Right lobe of liver (tissue), 6 donors: ENCODE results near the gene CD248. TPM values are rescaled to one million over a fixed set of nuclear protein-coding genes. Genes with fewer than 3 reads are reported as not detected.
"Not testable (repeated sequence)": the region's sequence is repeated elsewhere in the genome, so short reads cannot be mapped to it uniquely, and the experiment has no call there.

Experiments used
- ATAC-seq, 4 donors: fragments of 200-7000 bp; cut with Tn5 transposase; one replicate each; pipeline ENCODE4 v1.9.1; 2020; ENCODE audit warnings: mild to moderate bottlenecking in 4 of 4, moderate library complexity in 4 of 4
- DNase-seq, 3 donors: peaks; one replicate each; pipeline ENCODE4 v3.0.0-alpha.2; 2020
- H3K27ac ChIP-seq, 3 donors: fragments of 200-600 bp; one replicate each; pipeline ENCODE4 v1.8.0; 2022
- H3K27me3 ChIP-seq, 2 donors: fragments of 200-600 bp; one replicate each; pipeline ENCODE4 v1.8.0; 2022
- H3K36me3 ChIP-seq, 4 donors: fragments of 200-600 bp; sonication (generic) in 1 of 4; one replicate each; pipeline versions ENCODE4 v1.5.1 to v1.8.0; 2017 to 2022; ENCODE audit warnings: control low read depth in 1 of 4
- H3K4me1 ChIP-seq, 4 donors: fragments of 200-600 bp; sonication (generic) in 1 of 4; one replicate each; pipeline versions ENCODE4 v1.5.1 to v1.8.0; 2017 to 2022; ENCODE audit warnings: control low read depth in 1 of 4
- H3K4me3 ChIP-seq, 3 donors: fragments of 200-600 bp; one replicate each; pipeline ENCODE4 v1.8.0; 2022
- H3K9me3 ChIP-seq, 4 donors: fragments of 200-600 bp; sonication (generic) in 1 of 4; one replicate each; pipeline versions ENCODE4 v1.5.1 to v1.8.0; 2017 to 2022; ENCODE audit warnings: control low read depth in 1 of 4
- POLR2A ChIP-seq: fragments of 450-650 bp; IDR thresholded peaks from one replicate; pipeline ENCODE4 v1.6.1; 2017; ENCODE audit warnings: antibody characterized with exemption, mild to moderate bottlenecking
- WGBS: methylation state at CpG from one replicate; pipeline ENCODE4 v1.1.6; 2018; ENCODE audit warnings: low coverage, low lambda C conversion rate; ENCODE audit not compliant: insufficient coverage; ENCODE audit errors: missing lambda C conversion rate; 5-methylcytosine and 5-hydroxymethylcytosine counted together
- intact Hi-C, 2 donors: fragments of 100-400 bp; cut with DNase I; formaldehyde crosslinking; loops; one replicate each; pipeline versions ENCODE4 v1.11.2 to v1.14.1; 2022
- total RNA-seq, 6 experiments: library from RNA; depleted of rRNA in 2 of 6; stranded (reverse); fragments of >200 nt in 2 of 6; fragmentation: NEBNext Ultra II Directional in 3 of 6; extraction: Animal tissue kit (Norgen Biotek cat#: 25700) in 3 of 6; gene quantifications; one replicate each; pipeline versions ENCODE4 v1.1.0 to v1.2.4, GENCODE V29; 2016 to 2023
- TF ChIP-seq, protein P1 (sequence below), 4 donors: fragments of 200-600 bp in 3 of 4; fragments of 450-650 bp in 1 of 4; IDR thresholded peaks; one replicate each; pipeline versions ENCODE4 v1.5.1 to v1.8.0; 2016 to 2022; ENCODE audit warnings: antibody characterized with exemption in 4 of 4, mild to moderate bottlenecking in 2 of 4
- donor health status: DM: no; HTN: yes; CAD: no.
- donor health status: DM: no; HTN: no; CAD: no.
- donor health status: DM: no; HTN: no; CAD: no.
- donor health status: DM: no; HTN: yes; CAD: no.
- donor health status: DM: no; HTN: yes; CAD: no.

Gene CD248
- total RNA-seq, 6 experiments from 2014 or later: 0.37 to 3.2 (median 0.94) TPM

DNA sequence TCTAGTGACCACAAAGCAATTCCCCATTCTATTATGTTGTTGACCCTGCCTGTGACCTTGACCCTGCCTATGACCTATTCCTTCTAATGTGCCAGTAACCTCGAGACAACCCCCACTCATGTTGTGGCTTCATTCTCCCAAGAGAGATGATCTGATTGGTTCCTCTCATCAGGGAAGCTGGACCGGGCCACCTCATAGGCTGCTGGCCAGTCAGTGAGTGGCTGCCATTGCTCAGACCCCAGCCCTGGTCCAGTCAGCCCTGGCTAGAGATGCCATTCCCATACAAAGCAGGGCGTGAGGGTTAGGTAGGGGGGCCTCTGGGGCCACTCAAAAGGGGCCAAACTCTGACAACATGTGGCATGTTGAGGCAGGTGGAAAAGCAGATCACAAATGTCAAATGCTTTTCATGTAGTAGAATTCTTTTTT is 42.8 kb upstream of the CD248 start:
- no peaks in the 10 kb centered on the region for H3K4me1 ChIP-seq
- no peak for ATAC-seq
- peak in 1 of 3 donors; percentile 30 for DNase-seq

DNA sequence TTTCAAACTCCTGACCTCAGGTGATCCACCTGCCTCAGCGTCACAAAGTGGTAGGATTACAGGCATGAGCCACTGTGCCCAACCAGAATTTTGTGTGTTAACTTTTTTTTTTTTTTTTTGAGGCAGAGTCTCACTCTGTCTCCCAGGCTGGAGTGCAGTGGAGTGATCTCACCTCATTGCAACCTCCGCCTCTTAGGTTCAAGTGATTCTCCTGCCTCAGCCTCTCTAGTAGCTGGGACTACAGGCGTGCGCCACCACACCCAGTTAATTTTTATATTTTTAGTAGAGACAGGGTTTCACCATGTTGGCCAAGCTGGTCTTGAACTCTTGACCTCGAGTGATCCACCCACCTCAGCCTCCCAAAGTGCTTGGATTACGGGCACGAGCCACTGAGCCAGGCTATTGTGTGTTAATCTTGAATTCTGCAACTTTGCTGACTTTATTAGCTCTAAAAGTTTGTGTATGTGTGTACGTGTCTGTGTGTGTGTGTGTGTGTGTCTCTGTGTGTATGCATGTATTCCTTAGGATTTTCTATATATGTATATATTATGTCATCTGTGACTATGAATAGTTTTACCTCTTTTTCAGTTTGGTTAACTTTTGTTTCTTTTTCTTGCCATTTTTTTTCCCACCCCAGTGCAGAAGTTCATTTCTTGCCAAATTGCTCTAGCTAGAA is 33.9 kb upstream of the CD248 start:
- H3K9me3 ChIP-seq, H3K27me3 ChIP-seq, intact Hi-C loops, H3K36me3 ChIP-seq: not testable (repeated sequence)
- WGBS: 33% methylated on average over 8 of the region's 8 CpGs
- Histone ChIP-seq H3K4me3 (peak overlapping the region in 2 of 3 donors; percentile 27 to 49), H3K27ac (peak overlapping the region in 2 of 3 donors; percentile 59 to 86), H3K4me1 (peaks cover 0 to 42% (median 5%) of the 10 kb centered on the region in 4 donors)
- DNase-seq: peak in 1 of 3 donors; percentile 8
- ATAC-seq: peak in 1 of 4 donors; percentile 8

More for the DNA sequence above, 42.8 kb upstream of the CD248 start:
- 0% methylated on average over 1 of the region's 3 CpGs for WGBS
- H3K27me3 ChIP-seq: no peaks in the 10 kb centered on the region
- intact Hi-C loops: no loop called here
- no peaks in the 10 kb centered on the region for H3K9me3 ChIP-seq
- no peak overlapping the region for H3K4me3 ChIP-seq
- H3K36me3 ChIP-seq: no peaks in the 10 kb centered on the region
- H3K27ac ChIP-seq: no peak overlapping the region
- no peak for TF ChIP-seq POLR2A

DNA sequence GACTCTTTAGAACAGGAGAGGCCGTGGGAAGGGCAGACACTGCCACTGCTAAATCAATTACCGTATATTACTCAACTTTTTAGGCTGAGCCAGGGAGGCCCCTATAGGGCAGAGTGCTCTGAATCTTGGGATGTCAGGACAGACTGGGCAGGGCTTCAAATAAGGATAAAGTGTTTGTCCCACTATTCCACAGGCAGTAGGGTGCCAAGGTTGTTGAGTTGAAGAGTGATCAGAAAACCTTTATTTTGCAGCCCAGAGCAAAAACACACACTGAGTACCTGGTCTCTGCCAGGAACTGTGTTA is 32.2 kb upstream of the CD248 start:
- Histone ChIP-seq H3K4me3 (peak overlapping the region in 1 of 3 donors; percentile 2), H3K27me3 (no peaks in the 10 kb centered on the region), H3K36me3 (peaks cover 0 to 3% (median 0%) of the 10 kb centered on the region in 4 donors), H3K9me3 (no peaks in the 10 kb centered on the region), H3K4me1 (peaks cover 0 to 53% (median 10%) of the 10 kb centered on the region in 4 donors), H3K27ac (peak overlapping the region in 2 of 3 donors; percentile 59 to 86)
- TF ChIP-seq, protein P1, sequence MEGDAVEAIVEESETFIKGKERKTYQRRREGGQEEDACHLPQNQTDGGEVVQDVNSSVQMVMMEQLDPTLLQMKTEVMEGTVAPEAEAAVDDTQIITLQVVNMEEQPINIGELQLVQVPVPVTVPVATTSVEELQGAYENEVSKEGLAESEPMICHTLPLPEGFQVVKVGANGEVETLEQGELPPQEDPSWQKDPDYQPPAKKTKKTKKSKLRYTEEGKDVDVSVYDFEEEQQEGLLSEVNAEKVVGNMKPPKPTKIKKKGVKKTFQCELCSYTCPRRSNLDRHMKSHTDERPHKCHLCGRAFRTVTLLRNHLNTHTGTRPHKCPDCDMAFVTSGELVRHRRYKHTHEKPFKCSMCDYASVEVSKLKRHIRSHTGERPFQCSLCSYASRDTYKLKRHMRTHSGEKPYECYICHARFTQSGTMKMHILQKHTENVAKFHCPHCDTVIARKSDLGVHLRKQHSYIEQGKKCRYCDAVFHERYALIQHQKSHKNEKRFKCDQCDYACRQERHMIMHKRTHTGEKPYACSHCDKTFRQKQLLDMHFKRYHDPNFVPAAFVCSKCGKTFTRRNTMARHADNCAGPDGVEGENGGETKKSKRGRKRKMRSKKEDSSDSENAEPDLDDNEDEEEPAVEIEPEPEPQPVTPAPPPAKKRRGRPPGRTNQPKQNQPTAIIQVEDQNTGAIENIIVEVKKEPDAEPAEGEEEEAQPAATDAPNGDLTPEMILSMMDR (IDR thresholded peaks at IDR 0.05): no peak
- peak; percentile 14 for TF ChIP-seq POLR2A
- ATAC-seq (peak; percentile 8 to 37 (median 22)), DNase-seq (peak in 1 of 3 donors; percentile 68)
- 8% methylated on average over 2 of the region's 2 CpGs for WGBS
- intact Hi-C loops: no loop called here

DNA sequence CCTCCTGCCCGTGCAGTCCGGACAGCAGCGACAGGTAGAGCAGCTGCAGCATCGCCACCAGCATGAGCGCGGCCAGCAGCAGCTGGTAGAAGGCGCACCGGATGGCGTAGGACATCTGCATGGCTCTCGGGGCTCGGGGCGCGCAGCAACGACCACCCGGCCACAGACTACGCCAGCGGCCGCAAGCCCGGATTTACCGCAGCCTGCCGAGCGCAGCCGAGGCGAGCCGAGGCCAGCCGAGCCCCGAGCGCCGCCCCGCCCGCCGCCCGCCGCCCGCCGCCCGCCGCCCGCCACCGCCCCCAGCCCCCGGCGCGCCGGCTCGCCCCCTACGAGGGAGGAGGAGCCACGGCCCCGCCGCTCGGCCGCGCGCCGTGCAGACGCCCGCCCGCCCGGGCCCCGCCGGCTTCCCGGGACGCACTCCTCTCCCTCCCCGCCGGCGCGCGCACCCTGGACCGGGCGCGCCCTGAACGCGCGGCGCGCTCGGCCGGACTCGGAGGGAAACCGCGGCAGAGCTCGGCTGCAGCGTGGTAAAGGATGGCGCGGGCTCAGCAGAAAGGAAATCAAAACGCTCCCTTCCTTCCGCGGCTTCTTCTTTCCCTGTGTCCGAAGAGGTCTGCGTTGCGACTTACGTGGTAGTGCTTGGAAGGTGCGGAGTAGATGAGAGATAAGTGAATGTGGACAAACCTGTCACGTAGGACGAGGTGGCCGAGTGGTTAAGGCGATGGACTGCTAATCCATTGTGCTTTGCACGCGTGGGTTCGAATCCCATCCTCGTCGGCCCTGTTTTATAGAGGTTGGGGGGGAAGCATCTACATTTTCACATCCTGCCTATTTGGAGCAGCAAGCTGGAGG is 30.8 kb upstream of the CD248 start, which contains the start of gene B4GAT1:
TSS of gene B4GAT1 (minus strand) at position 205 of the 852 bp plus-strand sequence. CDS start at position 121, 84 bp downstream.
- peak in 2 of 3 donors; percentile 75 to 79 for DNase-seq
- H3K4me3 ChIP-seq: peak within 1 kb of the TSS; percentile 68 to 82 (median 73)
- peak; percentile 29 to 65 (median 52) for ATAC-seq
- WGBS: 0% methylated on average over 28 of the region's 101 CpGs
- intact Hi-C loops: no loop called here
- H3K9me3 ChIP-seq: no peaks in the 10 kb centered on the region
- no peaks in the 10 kb centered on the region for H3K36me3 ChIP-seq
- peak; percentile 33 for TF ChIP-seq POLR2A
- TF ChIP-seq, protein P1 (IDR thresholded peaks at IDR 0.05): no peak
- no peaks in the 10 kb centered on the region for H3K27me3 ChIP-seq
- H3K4me1 ChIP-seq: peaks cover 0 to 57% (median 15%) of the 10 kb centered on the region in 4 donors
- peak within 1 kb of the TSS; percentile 62 to 86 (median 65) for H3K27ac ChIP-seq

DNA sequence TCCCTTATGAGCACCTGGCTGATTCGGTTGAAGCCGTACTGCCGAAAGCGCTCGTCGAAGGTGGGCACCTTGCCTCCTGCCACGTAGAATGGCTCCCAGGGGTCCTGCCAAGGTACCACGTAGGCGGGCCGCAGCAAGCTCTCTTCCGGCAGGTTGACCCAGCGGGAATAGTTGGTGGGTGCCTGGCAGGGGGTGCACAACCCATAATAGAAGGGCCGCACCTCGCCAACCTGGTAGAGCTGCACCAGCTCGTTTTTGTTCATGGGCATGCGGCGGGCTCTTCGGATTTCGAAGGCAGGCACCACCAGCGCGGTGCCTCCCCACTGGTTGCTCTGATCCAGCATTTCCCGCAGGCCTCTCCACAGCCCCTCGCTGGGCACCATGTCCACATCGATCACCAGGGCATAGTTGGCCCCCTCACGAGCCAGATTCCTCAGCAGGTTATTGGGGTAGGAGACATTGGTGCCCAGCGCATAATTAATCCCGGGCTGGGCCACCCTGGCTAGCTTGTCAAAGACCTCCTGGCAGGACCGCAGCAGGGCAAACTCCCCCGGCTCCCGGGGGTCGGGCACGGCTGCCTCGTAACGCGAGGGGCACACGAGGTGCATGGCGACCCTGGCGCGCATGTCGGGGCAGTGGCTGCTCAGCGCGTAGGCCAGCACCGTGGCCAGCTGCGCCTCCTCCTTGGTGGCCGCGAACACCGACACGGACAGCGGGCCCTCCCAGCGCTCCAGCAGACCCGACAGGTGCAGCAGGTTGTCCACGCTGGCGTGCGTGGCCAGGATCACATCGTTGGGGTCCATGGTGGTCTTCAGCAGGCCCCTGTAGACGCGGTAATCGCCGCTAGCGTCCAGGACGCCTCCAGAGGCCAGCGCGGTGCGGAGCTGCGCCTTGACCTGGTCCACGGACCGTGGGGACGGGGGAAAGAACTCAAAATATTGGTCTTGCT is 29.9 kb upstream of the CD248 start:
- DNase-seq: no peak
- intact Hi-C loops: no loop called here
- no peak for TF ChIP-seq POLR2A
- peak overlapping the region; percentile 68 to 82 (median 73) for H3K4me3 ChIP-seq
- peak in 2 of 4 donors; percentile 3 to 9 for ATAC-seq
- H3K27me3 ChIP-seq: no peaks in the 10 kb centered on the region
- H3K36me3 ChIP-seq: no peaks in the 10 kb centered on the region
- H3K9me3 ChIP-seq: no peaks in the 10 kb centered on the region
- H3K27ac ChIP-seq: peak overlapping the region; percentile 57 to 62 (median 57)
- 41% methylated on average over 22 of the region's 68 CpGs for WGBS
- peaks cover 0 to 57% (median 15%) of the 10 kb centered on the region in 4 donors for H3K4me1 ChIP-seq
